NCI-H510A (cell line): ENCODE measurements around the gene OR2T3.
"Not testable (repeated sequence)": the region's sequence is repeated elsewhere in the genome, so short reads cannot be mapped to it uniquely, and the experiment has no call there.

Experiments
- DNase-seq: peaks from one replicate; lab custom pipeline; 2025; lab: John Stamatoyannopoulos, UW

Gene OR2T3

DNA sequence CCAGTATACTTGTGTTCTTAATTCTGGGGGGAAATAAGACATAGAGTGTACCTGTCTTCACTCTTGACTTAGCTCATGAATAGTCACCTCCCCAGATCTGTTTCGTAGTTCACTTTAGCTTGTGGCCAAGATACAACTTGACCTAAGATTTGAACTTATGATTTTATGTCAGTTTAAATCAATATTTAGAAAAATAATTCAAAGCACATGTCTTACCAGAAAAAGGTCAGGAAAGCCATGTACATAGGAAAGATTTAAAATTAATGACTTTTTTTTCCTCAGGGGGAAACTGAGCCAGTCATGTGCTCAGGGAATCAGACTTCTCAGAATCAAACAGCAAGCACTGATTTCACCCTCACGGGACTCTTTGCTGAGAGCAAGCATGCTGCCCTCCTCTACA lies at the start of gene OR2T3:
OR2T3 (plus strand) TSS at position 301 of the 400 bp plus-strand sequence; CDS start at position 301, 0 bp downstream.
- DNase-seq = not testable (repeated sequence)

GRCh38 chr1:248427526-248428191 lies 45.5 kb upstream of the OR2T3 start:
- DNase-seq = not testable (repeated sequence)

- not testable (repeated sequence) for DNase-seq
Measured at GRCh38 chr1:248428192-248428533, 45.0 kb upstream of the OR2T3 start.

DNA sequence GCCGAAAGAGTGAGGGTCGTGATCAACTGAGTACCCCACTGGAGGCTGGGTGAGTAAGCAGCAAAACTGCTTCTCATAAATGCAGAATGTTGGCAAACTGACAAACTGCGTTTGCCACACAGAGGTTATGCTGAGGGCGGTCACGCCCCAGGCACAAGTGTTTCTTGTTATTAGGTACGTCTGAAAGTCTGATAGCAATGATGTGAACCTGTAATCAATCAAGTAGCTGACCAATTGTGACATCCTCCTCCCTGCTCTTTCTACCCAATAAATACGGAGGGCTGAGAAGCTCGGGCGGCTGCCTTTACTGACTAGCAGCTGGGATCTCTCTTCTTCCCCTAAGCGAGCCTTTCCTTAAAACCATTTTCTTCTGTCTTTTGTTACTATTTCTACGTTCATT lies 41.5 kb upstream of the OR2T3 start:
- not testable (repeated sequence) for DNase-seq

GRCh38 chr1:248432201-248432600 lies 41.0 kb upstream of the OR2T3 start:
- not testable (repeated sequence) for DNase-seq

DNA sequence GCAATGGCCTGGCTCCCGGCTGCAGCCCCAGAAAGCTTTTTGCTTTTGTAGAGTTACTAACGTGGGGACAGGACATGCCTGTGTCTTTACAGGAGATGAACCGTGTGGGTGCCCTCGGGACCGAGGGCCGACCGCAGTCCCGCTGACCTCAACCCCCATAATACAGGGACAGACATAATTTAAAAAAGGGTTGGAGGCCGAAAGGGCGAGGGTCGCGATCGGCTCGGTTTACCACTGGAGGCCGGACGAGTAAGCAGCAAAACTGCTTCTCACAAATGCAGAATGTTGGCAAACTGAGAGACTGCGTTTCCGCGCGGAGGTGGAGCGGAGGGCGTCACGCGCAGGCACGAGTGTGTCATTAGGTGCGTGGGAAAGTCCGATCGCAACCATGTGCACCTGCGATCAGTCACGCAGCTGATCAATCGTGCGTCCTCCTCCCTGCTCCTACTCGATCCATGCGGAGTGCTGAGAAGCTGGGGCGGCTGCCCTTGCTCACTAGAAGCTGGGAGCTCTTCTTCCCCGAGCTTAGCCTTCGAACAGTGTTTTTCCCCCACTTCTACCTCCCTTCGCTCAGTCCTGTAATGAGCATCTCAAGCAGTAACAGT lies 39.2 kb upstream of the OR2T3 start:
- not testable (repeated sequence) for DNase-seq

DNA sequence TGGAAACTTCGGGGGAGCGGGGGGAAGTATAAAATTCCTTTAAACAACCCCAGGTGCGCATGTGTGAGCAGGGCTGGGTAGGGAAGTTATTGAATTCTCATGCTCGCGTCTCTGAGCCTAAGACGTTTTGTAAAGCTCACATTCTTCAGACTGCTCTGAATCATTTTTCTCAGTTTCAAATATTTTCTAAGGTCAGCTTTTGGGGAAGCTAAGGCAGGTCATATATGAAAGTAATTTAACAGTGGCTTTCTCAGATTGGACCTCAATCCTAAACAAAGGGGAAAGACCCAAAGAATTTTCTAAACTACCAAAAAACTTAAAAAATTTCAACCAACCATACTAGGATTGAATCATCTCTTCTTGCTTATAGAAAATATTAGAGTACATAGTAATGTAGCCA lies 38.2 kb upstream of the OR2T3 start:
- DNase-seq = not testable (repeated sequence)

DNA sequence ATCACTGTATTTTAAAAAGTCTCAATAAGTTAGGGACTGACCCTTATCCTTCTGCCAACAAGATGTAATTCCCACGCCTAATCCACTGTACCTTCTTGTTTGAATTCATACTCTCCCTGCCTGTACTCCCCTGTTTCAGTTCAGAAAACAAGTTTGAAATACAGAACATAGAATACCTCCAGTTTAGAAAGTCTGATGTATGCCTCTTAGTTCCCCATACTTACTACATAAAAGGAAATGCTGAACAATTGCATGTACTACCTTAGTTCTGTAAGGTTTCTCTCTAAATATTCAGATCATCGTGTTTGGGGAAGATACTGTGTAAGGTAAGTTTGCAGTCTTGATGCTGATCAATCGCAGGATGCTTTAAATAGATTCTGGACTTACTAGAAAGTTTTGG lies 36.8 kb upstream of the OR2T3 start:
- DNase-seq = not testable (repeated sequence)

DNA sequence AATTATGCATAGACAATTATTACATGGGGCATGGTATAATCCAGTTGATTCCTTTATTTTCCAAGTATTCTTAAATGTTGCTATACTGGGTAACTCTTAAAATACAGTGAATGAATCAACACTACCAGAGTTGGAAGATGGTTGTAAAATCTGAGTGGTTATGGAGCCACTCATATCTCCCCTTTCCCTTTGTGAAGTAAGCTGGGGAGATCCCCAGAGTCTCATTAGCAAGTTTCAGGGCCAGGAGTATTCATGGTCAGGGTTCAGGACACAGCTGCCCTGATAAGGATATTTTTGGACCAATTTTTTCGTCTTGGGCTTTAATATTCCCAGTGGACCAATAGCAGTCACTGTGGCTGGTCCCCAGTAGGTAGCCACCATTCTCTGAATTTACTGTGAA lies 34.5 kb upstream of the OR2T3 start:
- not testable (repeated sequence) for DNase-seq

GRCh38 chr1:248439283-248439682 lies 33.9 kb upstream of the OR2T3 start:
- DNase-seq = not testable (repeated sequence)

DNA sequence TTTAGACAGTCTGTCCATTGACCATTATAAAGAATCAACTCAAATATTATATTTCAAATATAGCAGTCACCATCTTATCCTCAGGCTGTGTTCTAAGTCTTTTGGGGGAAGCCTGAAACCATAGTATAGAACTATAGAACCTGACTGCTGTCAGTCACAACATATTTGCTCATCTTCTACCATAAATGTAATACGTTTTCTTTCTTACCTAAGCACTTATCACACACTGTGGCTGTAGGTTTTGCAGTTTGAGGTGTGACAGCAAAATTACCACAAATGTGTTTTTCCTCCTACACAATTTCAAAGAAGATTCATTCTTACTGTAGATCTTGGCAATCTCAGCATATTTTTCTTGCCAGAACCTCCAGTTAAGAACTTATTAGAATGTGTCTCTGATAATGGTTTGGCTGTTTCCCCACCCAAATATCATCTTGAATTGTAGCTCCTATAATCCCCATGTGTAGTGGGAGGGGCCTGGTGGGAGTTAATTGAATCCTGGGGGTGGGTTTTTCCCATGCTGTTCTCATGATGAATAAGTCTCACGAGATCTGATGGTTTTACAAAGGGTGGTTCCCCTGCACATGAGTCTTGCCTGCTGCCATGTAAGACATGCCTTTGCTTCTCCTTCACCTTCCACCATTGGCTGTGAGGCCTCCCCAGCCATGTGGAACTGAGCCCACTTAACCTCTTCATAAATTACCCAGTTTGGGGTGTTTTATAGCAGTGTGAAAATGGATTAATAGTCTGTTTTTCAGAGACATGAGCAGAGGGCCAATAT lies 30.5 kb upstream of the OR2T3 start:
- not testable (repeated sequence) for DNase-seq

DNA sequence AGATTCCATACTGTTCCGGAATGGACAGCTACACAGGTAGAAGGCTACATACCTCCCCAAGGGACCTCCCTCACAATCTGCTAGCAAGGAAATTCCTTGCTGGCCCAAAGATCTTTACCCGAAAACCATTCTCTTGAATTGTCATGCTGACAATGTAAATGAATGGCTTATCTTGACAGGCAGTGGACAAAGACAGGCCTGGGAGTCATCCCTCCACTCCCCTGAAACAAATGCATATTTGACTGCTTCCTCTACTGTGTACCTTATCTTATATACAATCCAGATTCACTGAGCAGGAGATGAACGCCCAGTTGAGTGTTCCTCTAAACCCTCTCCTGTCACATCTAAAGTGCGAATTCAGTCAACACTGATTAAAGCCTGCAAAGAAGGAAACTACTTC lies 28.5 kb upstream of the OR2T3 start:
- not testable (repeated sequence) for DNase-seq

GRCh38 chr1:248445399-248445798 lies 27.8 kb upstream of the OR2T3 start, which contains the start of gene OR2T2:
Gene OR2T2, plus strand, starts transcription at chr1:248445637. Its CDS starts 7,161 bp downstream, at chr1:248452798.
- not testable (repeated sequence) for DNase-seq

DNA sequence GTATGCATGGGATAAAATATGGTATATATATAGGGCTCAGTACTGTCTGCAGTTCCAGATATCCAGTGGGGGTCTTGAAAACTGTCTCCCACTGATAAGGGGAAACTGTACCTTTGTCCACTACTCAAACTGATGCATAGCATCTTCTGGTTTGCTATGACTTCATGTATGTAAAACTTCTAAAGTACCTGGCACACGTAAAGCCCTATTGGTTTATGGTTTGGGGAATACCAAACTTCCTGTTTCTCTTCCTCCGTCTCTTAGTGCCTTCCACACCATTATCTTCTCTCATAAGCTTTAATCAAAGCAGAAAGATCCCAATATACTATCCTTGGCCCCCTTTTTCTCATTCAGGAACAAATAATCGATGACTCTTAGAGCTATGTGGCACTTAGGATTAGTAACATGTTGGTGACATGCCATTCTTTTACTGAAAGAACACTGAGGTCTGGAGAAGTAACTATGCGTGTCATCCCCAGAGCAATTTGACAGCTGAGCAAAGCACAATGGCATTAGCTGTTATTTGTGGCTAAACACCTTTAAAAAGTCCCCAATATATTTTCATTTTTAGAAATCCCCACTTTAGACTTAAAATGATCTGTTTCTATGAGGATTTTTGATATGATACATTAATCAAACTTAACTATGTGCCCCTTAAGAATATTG lies 24.6 kb upstream of the OR2T3 start:
- not testable (repeated sequence) for DNase-seq

GRCh38 chr1:248449821-248450465 lies 23.2 kb upstream of the OR2T3 start:
- DNase-seq = not testable (repeated sequence)

DNA sequence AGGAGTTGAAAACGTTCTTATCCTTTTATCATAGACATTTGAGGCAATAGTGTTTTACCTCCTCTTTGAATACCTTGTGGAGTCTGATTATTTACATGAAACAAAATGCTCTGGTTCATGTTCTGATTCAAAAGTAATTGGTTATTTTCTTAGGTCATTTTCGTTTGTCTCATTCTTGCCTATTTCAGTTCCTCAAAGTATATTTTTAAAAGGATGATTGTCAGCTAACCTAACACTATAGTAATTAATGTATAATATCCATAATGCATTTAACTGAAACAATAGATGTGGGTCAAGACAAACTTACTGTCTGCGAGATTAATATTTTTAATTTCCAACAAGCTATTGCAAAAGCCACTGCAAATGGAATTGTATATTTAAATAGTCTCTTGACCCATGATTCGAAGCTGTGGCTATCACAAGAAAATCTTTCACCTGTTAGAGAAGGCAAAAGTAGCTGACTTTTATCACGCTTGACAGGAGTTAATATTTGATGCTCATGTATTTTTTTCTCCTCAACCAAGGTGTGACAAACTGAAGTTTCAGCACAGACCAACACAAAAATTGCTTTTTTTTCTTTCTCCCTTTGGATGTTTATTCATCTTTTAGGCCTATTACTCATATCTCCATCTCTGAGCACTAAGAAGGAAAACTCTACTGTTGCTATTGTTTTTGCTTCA lies 22.5 kb upstream of the OR2T3 start:
- DNase-seq = not testable (repeated sequence)

GRCh38 chr1:248453619-248454018 lies 19.5 kb upstream of the OR2T3 start:
- not testable (repeated sequence) for DNase-seq

DNA sequence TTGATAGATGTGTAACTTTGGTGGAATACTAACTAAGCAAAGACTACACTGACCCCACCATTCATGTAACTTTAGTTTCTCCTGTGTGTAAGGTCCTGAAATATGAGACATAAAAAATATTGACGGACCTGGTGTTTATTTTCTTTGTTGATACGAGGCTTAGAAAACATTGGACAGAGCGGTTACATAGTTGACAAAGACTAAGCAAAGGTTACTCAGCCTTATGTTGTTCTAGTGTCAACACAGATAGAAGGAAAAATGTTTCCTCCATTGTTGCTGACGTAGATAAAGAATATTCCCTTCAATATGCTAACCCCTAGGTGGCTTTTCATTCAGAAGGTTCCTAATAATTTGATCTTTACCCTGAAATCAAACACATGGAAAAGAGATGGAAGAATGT lies 18.1 kb upstream of the OR2T3 start:
- DNase-seq = not testable (repeated sequence)

GRCh38 chr1:248456635-248457034 lies 16.5 kb upstream of the OR2T3 start:
- DNase-seq = not testable (repeated sequence)

- DNase-seq = not testable (repeated sequence)
Measured at GRCh38 chr1:248459117-248459516, 14.0 kb upstream of the OR2T3 start.

- no peak for DNase-seq
Measured at GRCh38 chr1:248471154-248471553, 2.0 kb upstream of the OR2T3 start.
